ENCODE results near the gene NAXE.

GRCh38 chr1:156616463-156616862 is 24.9 kb downstream of the NAXE start:
- TF ChIP-seq REST (IDR thresholded peaks at IDR 0.05; ENCODE audit: low read depth) = no peak
- no peak for TF ChIP-seq TAF1 (IDR thresholded peaks at IDR 0.05; ENCODE audit: low read depth)
- TF ChIP-seq EGR1 (IDR thresholded peaks at IDR 0.05) = no peak
- TF ChIP-seq CREB1 (IDR thresholded peaks at IDR 0.05; ENCODE audit: low read depth) = no peak
- TF ChIP-seq MAX (IDR thresholded peaks at IDR 0.05) = no peak
- TF ChIP-seq NFIC (IDR thresholded peaks at IDR 0.05) = peak; percentile 21; the same call in 1 of the 2 replicates
- TF ChIP-seq EP300 (IDR thresholded peaks at IDR 0.05; ENCODE audit: borderline replicate concordance) = no peak
- no peak for TF ChIP-seq RAD21 (IDR thresholded peaks at IDR 0.05; ENCODE audit: low read depth)
- TF ChIP-seq FOXM1 (IDR thresholded peaks at IDR 0.05; ENCODE audit: borderline replicate concordance, low read depth) = no peak
- TF ChIP-seq TCF12 (IDR thresholded peaks at IDR 0.05; ENCODE audit: low read depth) = no peak
- no peak for TF ChIP-seq YY1 (IDR thresholded peaks at IDR 0.05; ENCODE audit: low read depth)
